Endodermal cell (in vitro differentiated cells): Measurements from ENCODE around the gene LHFPL3. TPM values are rescaled to one million over a fixed set of nuclear protein-coding genes. Genes with fewer than 3 reads are reported as not detected.

Experiments
- DNase-seq: peaks from one replicate; pipeline ENCODE4 v3.0.0-alpha.2; 2017
- H3K27ac ChIP-seq: 2 replicates; pipeline ENCODE4 v1.5.1; 2013; ENCODE audit warnings: mild to moderate bottlenecking, low read depth, low read length, moderate library complexity
- H3K27me3 ChIP-seq: 2 replicates; pipeline ENCODE4 v1.6.1; 2013; ENCODE audit warnings: mild to moderate bottlenecking, low read length, moderate library complexity; ENCODE audit not compliant: insufficient read depth, control insufficient read depth, poor library complexity, severe bottlenecking
- H3K36me3 ChIP-seq: 2 replicates; pipeline ENCODE4 v1.7.0; 2013; ENCODE audit warnings: mild to moderate bottlenecking, low read length, moderate library complexity; ENCODE audit not compliant: control insufficient read depth, insufficient read depth
- H3K4me1 ChIP-seq: one replicate; pipeline ENCODE4 v1.7.0; 2013; ENCODE audit warnings: low read length; ENCODE audit not compliant: control insufficient read depth, insufficient read depth
- H3K4me3 ChIP-seq: 2 replicates; pipeline ENCODE4 v1.5.1; 2013; ENCODE audit warnings: mild to moderate bottlenecking, low read length, moderate library complexity
- H3K9ac ChIP-seq: 2 replicates; pipeline ENCODE4 v1.6.1; 2013; ENCODE audit warnings: mild to moderate bottlenecking, low read length, moderate library complexity; ENCODE audit not compliant: poor library complexity, severe bottlenecking; ENCODE audit errors: extremely low read depth
- H3K9me3 ChIP-seq: 2 replicates; pipeline ENCODE4 v1.6.1; 2013; ENCODE audit warnings: mild to moderate bottlenecking, low read length, moderate library complexity; ENCODE audit not compliant: control insufficient read depth
- H3K27ac Mint-ChIP-seq: 2 replicates; pipeline ENCODE4 v1.8.0; 2020; ENCODE audit warnings: mixed read lengths
- H3K27me3 Mint-ChIP-seq: 2 replicates; pipeline ENCODE4 v1.8.0; 2021; ENCODE audit warnings: mild to moderate bottlenecking, mixed read lengths; ENCODE audit not compliant: insufficient read depth
- H3K36me3 Mint-ChIP-seq: 2 replicates; pipeline ENCODE4 v1.8.0; 2020; ENCODE audit warnings: low read depth, mixed read lengths
- H3K4me1 Mint-ChIP-seq: 2 replicates; pipeline ENCODE4 v1.8.0; 2020; ENCODE audit warnings: mixed read lengths
- H3K4me3 Mint-ChIP-seq: 2 replicates; pipeline ENCODE4 v1.8.0; 2020; ENCODE audit warnings: mild to moderate bottlenecking, moderate library complexity, mixed read lengths
- H3K9me3 Mint-ChIP-seq: 2 replicates; pipeline ENCODE4 v1.8.0; 2020; ENCODE audit warnings: mild to moderate bottlenecking, mixed read lengths
- WGBS, 2 experiments: methylation state at CpG; one replicate each; pipeline versions ENCODE4 v1.1.5 to v1.1.7; 2013; ENCODE audit warnings: missing lambda C conversion rate in 2 of 2, mixed read lengths in 1 of 2; ENCODE audit not compliant: insufficient coverage in 1 of 2, insufficient read length in 1 of 2; 5-methylcytosine and 5-hydroxymethylcytosine counted together
- total RNA-seq, 2 donors: library from RNA; stranded (reverse); fragmentation: NEBNext Ultra II Directional in 1 of 2; extraction: Animal tissue kit (Norgen Biotek cat#: 25700) in 1 of 2; gene quantifications; 2 replicates in 1 of 2; 3 replicates in 1 of 2; pipeline ENCODE4 v1.2.1, GENCODE V29; 2021
- TF ChIP-seq, protein P1 (sequence below): fragments of 200-600 bp; sonication (generic); conservative IDR thresholded peaks from 2 replicates; pipeline ENCODE4 v1.5.0; 2021; ENCODE audit warnings: antibody characterized with exemption, mild to moderate bottlenecking

The LHFPL3 gene
- total RNA-seq, 2 donors from 2014 or later = not detected

DNA sequence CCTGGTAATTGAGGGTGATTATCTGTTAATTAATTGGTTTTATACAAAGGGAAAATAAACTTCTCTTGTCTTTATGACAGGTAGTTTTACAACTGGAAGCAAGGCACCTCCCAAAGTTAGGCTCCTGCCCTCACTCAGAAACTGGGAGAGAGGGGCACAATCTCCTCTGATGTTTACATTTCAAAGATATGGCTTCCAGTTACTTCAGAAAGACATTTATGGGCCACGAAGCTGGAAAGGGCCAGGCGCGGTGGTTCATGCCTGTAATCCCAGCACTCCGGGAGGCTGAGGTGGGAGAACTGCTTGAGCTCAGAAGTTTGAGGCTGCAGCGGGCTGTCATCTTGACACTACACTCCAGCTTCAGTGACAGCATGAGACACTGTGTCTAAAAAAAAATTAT lies 570.0 kb downstream of the LHFPL3 start:
- WGBS, 2 experiments = 85 to 94% methylated on average over 5 of the region's 5 CpGs

DNA sequence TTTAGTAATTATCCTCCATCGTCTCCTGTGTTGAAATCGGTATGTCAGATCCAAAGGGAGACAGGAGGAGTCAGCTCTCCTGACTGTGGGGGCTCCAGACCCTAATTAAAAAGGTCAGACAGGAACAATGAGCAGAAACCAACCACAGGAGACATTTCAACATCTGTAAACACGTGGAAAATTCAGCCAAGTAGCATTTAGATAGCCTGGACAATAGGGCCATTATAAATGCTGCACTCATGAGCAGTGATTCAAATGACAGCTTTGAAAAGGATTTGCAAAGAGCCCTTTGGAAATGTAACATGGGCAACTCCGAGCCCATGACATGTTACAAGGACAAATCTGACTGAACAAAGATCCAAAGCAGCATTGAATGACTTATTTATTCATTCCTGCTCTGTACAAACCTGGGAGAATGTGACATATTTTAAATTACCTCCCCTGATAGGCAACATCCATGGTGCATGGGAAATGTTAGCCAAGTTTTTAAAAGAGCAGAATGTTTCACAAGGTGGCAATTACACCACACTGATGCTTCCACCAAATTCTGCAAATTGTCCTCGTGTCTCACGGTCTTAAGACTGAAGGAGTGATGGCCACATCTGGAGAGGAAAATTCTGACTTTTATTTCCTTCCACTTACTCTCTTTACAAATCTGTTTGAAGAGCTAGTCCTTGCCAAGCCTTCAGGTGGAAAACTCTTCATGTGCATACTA lies 572.3 kb downstream of the LHFPL3 start:
- H3K36me3 ChIP-seq = no peaks in the 10 kb centered on the region
- Mint-ChIP-seq H3K27me3 (no peaks in the 10 kb centered on the region), H3K9me3 (no peaks in the 10 kb centered on the region), H3K4me1 (no peaks in the 10 kb centered on the region), H3K27ac (no peak overlapping the region), H3K36me3 (no peaks in the 10 kb centered on the region), H3K4me3 (no peak overlapping the region)
- H3K4me3 ChIP-seq = no peak overlapping the region
- H3K9ac ChIP-seq = no peak overlapping the region
- H3K27me3 ChIP-seq = peaks cover under 1% of the 10 kb centered on the region
- peaks cover 6% of the 10 kb centered on the region for H3K4me1 ChIP-seq
- H3K27ac ChIP-seq = peak overlapping the region; percentile 29
- WGBS, 2 experiments = 68 to 78% methylated on average over 5 to 6 of the region's 6 CpGs
- TF ChIP-seq, protein P1, sequence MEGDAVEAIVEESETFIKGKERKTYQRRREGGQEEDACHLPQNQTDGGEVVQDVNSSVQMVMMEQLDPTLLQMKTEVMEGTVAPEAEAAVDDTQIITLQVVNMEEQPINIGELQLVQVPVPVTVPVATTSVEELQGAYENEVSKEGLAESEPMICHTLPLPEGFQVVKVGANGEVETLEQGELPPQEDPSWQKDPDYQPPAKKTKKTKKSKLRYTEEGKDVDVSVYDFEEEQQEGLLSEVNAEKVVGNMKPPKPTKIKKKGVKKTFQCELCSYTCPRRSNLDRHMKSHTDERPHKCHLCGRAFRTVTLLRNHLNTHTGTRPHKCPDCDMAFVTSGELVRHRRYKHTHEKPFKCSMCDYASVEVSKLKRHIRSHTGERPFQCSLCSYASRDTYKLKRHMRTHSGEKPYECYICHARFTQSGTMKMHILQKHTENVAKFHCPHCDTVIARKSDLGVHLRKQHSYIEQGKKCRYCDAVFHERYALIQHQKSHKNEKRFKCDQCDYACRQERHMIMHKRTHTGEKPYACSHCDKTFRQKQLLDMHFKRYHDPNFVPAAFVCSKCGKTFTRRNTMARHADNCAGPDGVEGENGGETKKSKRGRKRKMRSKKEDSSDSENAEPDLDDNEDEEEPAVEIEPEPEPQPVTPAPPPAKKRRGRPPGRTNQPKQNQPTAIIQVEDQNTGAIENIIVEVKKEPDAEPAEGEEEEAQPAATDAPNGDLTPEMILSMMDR = no peak
- no peak for DNase-seq
- no peaks in the 10 kb centered on the region for H3K9me3 ChIP-seq

More for the DNA sequence above, 570.0 kb downstream of the LHFPL3 start:
- peaks cover 8% of the 10 kb centered on the region for H3K4me1 ChIP-seq
- DNase-seq = no peak
- no peaks in the 10 kb centered on the region for H3K9me3 ChIP-seq
- no peak overlapping the region for H3K27ac ChIP-seq
- Mint-ChIP-seq H3K27ac (no peak overlapping the region), H3K4me1 (peaks cover 5% of the 10 kb centered on the region), H3K9me3 (no peaks in the 10 kb centered on the region), H3K36me3 (no peaks in the 10 kb centered on the region), H3K27me3 (peaks cover 3% of the 10 kb centered on the region), H3K4me3 (no peak overlapping the region)
- TF ChIP-seq, protein P1 = no peak
- H3K9ac ChIP-seq = no peak overlapping the region
- H3K27me3 ChIP-seq = no peaks in the 10 kb centered on the region
- H3K36me3 ChIP-seq = no peaks in the 10 kb centered on the region
- H3K4me3 ChIP-seq = no peak overlapping the region

DNA sequence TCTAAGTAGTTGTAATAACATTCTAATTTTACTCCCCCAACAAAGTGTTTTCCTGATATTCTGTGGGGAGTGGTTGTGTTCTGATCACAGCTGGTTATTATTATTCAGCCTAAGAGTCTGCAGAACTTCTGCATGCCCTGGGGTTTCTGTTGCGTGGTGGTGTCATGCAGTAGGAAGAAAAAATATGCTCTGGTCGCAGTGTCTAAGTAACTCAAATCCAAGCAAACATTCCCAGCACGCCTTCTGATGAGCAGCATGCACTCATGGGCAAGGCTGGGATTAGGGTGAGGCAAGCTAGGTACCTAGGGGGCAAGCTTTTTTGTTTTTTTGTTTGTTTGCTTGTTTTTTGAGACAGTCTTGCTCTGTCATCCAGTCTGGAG lies 572.8 kb downstream of the LHFPL3 start:
- Mint-ChIP-seq H3K9me3 (no peaks in the 10 kb centered on the region), H3K36me3 (no peaks in the 10 kb centered on the region), H3K4me3 (no peak overlapping the region), H3K27me3 (no peaks in the 10 kb centered on the region), H3K27ac (no peak overlapping the region), H3K4me1 (no peaks in the 10 kb centered on the region)
- Histone ChIP-seq H3K36me3 (no peaks in the 10 kb centered on the region), H3K9me3 (no peaks in the 10 kb centered on the region), H3K9ac (no peak overlapping the region), H3K4me1 (peaks cover under 1% of the 10 kb centered on the region), H3K27me3 (peaks cover 6% of the 10 kb centered on the region), H3K27ac (peak overlapping the region; percentile 29), H3K4me3 (no peak overlapping the region)
- TF ChIP-seq, protein P1 = no peak
- no peak for DNase-seq
- 96% methylated on average over 3 of the region's 3 CpGs; no CpG with 5 or more reads in 1 of the 2 experiments for whole genome bisulfite sequencing, 2 experiments
